Amniotic stem cell (primary cell): ENCODE measurements around the gene PLA2G2E.
A peak's percentile ranks its signal among the peaks of the same experiment; 100 is the strongest.

Source experiments
- DNase-seq: peaks from one replicate; lab custom pipeline; 2025; lab: John Stamatoyannopoulos, UW

Gene PLA2G2E

GRCh38 chr1:19923137-19923952, at the start of gene PLA2G2E:
PLA2G2E (minus strand) TSS chr1:19923617; CDS start chr1:19923559, 58 bp downstream.
- DNase-seq, result no peak

GRCh38 chr1:19971664-19972063, 48.2 kb upstream of the PLA2G2E start:
- DNase-seq, result no peak

GRCh38 chr1:19969898-19970660, 46.7 kb upstream of the PLA2G2E start:
- no peak for DNase-seq

GRCh38 chr1:19967808-19968207, 44.4 kb upstream of the PLA2G2E start:
- DNase-seq, result no peak

- no peak for DNase-seq
Measured at GRCh38 chr1:19964542-19964941, 41.1 kb upstream of the PLA2G2E start.

- no peak for DNase-seq
Measured at GRCh38 chr1:19963636-19964035, 40.2 kb upstream of the PLA2G2E start.

- DNase-seq, result no peak
Measured at GRCh38 chr1:19960591-19960990, 37.2 kb upstream of the PLA2G2E start.

- no peak for DNase-seq
Measured at GRCh38 chr1:19957779-19958178, 34.4 kb upstream of the PLA2G2E start.

- DNase-seq, result no peak
Measured at GRCh38 chr1:19955534-19956170, 32.2 kb upstream of the PLA2G2E start.

GRCh38 chr1:19954059-19954458, 30.6 kb upstream of the PLA2G2E start:
- DNase-seq, result no peak

GRCh38 chr1:19949016-19949415, 25.6 kb upstream of the PLA2G2E start:
- peak; percentile 61 for DNase-seq

- DNase-seq, result no peak
Measured at GRCh38 chr1:19946971-19947370, 23.6 kb upstream of the PLA2G2E start.

GRCh38 chr1:19946331-19946751, 22.9 kb upstream of the PLA2G2E start:
- no peak for DNase-seq

- no peak for DNase-seq
Measured at GRCh38 chr1:19945914-19946313, 22.5 kb upstream of the PLA2G2E start.

GRCh38 chr1:19942657-19943056, 19.2 kb upstream of the PLA2G2E start:
- no peak for DNase-seq

GRCh38 chr1:19942088-19942487, 18.7 kb upstream of the PLA2G2E start:
- DNase-seq, result no peak

- no peak for DNase-seq
Measured at GRCh38 chr1:19941206-19941568, 17.8 kb upstream of the PLA2G2E start.

GRCh38 chr1:19940486-19941205, 17.2 kb upstream of the PLA2G2E start:
- DNase-seq, result no peak

GRCh38 chr1:19938472-19938871, 15.1 kb upstream of the PLA2G2E start:
- DNase-seq, result no peak

GRCh38 chr1:19936061-19936750, 12.8 kb upstream of the PLA2G2E start:
- DNase-seq, result no peak

GRCh38 chr1:19934336-19934735, 10.9 kb upstream of the PLA2G2E start:
- DNase-seq, result no peak

- no peak for DNase-seq
Measured at GRCh38 chr1:19932866-19933265, 9.4 kb upstream of the PLA2G2E start.
